NCI-H69 (cell line): ENCODE data around the gene IGF2BP3.
A peak's percentile ranks its signal among the peaks of the same experiment; 100 is the strongest.

Source experiments
- DNase-seq: peaks from one replicate; lab custom pipeline; 2025; lab: John Stamatoyannopoulos, UW

Gene IGF2BP3

GRCh38 chr7:23377134-23377533, 93.2 kb downstream of the IGF2BP3 start:
- DNase-seq: no peak

DNA sequence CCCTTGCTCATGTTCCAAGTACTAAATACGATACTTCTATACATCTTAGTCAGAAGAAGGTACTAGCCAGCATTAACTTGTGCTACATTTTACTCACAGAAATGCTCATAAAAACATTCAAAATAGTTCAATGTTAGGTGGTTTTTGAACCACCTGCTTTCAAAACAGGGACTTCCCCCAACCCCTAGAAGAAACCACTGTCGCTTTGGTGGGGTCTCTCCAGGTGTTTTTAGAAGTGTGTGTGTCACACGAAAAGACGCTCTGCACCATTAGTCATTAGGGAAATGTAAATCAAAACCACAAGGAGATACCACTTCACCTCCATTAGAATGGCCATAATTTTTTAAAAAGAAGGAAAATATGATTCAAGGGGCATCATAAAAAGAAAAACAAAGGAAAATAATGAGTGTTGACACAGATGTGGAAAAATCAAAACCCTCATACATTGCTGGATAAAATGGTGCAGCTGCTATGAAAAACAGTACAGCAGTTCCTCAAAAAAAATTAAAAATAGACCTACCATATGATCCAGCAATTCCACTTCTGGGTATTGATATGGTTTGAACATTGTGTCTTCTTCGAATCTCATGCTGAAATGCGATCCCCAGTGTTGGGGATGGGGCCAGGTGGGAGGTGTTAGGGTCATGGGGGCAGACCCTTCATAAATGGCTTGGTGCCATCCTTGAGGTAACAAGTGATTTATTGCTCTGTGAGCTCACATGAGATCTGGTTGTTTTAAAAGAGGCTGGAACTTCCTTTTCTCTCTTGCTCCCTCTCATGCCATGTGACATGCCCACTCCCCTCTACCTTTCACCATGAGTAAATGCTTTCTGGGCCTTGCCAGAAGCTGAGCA, 96.9 kb downstream of the IGF2BP3 start:
- DNase-seq: peak; percentile 91

DNA sequence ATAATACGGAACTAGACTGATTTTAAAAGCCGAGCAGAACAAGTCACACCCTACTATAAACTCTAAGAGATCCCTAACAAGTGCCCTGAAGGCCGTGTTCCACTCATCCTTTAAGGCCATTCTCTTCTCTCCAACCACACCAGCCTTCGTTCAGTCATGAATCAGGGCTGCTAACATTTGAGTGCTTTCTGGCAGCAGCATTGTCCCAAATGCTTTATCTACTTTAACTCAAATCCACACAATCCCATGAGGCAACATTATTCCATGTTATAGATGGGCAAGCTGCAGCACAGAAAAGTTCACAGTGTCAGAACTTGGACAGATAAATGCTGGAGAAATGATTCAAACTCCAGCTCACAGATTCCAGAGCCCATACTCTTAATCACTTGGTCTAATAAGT, 97.7 kb downstream of the IGF2BP3 start:
- DNase-seq: no peak

DNA sequence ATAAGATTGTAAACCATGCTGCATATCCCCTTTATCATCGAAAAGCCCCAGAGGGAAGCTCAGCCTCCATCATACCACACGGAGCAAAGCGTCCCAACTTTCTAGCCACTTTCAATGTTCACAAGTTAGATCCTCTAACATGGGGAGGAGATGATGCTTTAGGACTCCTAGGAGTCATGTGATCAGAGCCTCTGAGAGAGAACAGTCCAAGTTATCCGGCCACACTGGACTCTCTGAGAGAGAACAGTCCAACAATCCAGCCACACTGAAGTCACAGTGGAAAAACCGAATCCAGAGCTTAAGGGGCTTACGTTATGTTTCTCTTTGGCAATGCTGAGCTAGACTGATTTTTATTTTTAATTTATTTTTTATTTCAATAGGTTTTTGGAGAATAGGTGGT, 98.6 kb downstream of the IGF2BP3 start:
- DNase-seq: no peak

- no peak for DNase-seq
Observed at GRCh38 chr7:23369695-23370404, 100.4 kb downstream of the IGF2BP3 start.

GRCh38 chr7:23369100-23369499, 101.2 kb downstream of the IGF2BP3 start:
- no peak for DNase-seq

DNA sequence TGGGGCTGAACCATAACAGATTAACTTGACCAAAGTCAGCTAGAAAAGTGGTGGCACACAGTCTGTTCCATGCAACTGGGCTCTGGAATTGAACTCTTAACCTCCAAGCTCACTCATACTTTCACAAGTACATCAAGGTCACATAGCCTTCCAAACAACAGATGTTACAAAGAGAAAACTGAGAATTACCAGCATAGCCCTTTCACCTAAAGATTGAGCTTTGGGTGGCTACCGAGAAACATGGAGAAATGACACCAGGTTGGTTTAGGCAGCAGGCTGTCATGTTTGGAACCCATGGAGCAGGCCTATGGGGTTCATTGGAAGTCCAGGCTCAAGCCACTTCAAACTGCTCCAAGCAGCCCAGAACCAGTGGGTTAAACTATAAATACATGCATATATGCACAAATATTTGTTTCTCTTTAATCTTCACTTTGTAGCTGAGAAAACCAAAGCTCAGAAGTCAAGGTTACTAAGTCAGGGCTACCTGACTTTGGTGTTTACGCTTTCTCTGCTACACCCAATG, 112.1 kb downstream of the IGF2BP3 start:
- no peak for DNase-seq

- DNase-seq: peak; percentile 69
Observed at GRCh38 chr7:23357190-23358093, 112.8 kb downstream of the IGF2BP3 start.

DNA sequence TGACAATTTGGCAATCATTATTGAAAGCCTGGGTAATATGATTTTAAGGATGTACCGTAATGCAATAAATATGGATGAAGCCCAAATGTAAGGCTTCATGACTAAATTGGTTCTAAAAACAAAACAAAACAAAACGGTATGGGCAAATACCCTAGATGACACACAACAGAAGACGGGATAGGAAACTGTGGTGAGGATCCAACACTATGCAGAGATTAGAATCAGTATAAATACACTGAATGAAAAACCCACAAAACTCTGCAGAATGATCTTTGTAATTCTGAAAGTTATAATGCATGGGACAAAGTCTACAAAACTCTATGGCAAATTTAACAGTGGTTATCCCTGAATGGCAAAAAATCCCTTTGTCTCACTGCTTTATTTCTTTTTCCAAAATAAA, 113.6 kb downstream of the IGF2BP3 start:
- DNase-seq: no peak

GRCh38 chr7:23356168-23356567, 114.1 kb downstream of the IGF2BP3 start:
- no peak for DNase-seq

GRCh38 chr7:23353172-23353571, 117.1 kb downstream of the IGF2BP3 start:
- peak; percentile 73 for DNase-seq

GRCh38 chr7:23350466-23350865, 119.8 kb downstream of the IGF2BP3 start:
- DNase-seq: peak; percentile 39

DNA sequence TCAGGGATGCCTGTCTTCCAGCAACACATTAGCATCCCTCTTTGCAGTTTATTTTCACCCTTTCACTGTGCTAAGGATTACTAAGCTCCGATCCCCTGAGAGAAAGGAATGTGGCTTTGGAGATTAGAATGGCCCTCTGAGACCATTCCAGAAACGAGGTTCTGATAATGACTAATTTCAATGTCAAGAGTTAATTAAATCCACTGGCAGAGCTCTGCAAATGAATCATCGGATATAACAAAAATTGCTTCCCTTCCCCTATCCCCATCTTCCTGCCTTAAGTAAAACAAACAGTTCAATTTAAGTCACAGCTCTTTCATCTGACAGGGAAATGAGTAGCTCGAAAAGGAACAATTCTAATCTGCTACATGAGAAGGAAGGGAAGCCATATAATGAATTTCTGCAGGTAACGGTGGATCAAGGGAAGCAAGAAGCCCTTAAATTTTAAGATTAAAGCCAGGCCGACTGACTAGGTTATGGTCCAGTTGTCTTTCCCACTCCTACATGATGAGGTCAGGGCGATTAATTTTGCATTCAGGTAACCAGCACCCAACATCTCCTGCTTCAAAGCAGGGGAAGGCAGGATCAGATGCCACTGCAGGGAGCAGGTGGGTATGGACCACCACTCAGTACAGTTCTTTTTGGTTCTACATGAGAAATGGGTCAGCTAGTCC, 120.7 kb downstream of the IGF2BP3 start:
- peak; percentile 14 for DNase-seq

GRCh38 chr7:23347682-23348180, 122.6 kb downstream of the IGF2BP3 start:
- DNase-seq: peak; percentile 77

GRCh38 chr7:23347033-23347681, 123.1 kb downstream of the IGF2BP3 start:
- DNase-seq: no peak

- no peak for DNase-seq
Observed at GRCh38 chr7:23346316-23346715, 124.0 kb downstream of the IGF2BP3 start.

- no peak for DNase-seq
Observed at GRCh38 chr7:23345601-23346000, 124.7 kb downstream of the IGF2BP3 start.

DNA sequence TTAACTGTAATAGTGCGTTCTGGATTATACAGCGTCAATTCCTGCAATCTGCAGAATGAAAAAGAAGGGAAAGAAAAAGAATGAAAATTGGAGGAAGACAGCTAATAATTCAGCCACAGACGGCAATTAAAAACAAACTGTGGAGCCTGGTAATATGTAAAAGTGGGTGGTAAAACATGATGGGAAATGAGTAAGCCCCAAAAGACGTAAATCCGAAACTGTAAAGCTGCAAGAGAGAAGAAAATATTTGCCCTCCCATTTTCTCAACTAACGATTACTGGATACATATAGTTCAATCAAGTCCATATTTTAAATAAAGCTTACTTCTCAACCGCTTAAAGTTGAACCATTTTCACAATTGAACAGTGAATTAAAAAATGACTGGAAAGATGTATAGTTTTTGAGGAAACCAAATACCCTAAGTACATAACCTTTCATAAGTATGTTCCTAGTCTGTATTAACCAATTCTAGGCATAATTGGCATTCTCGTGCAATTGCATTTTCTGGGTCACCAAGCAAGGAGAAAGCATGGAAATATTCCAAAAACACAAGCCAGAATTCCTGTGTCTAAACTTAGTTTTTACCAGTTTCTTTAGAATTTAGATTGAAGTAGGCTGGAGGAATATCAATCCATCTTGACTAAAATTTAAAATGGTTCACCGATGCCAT, 126.3 kb downstream of the IGF2BP3 start:
- no peak for DNase-seq

GRCh38 chr7:23343102-23343501, 127.2 kb downstream of the IGF2BP3 start:
- DNase-seq: no peak
